Endothelial cell of umbilical vein (primary cell): ENCODE results near the gene MATCAP1. TPM values are rescaled to one million over a fixed set of nuclear protein-coding genes. Genes with fewer than 3 reads are reported as not detected.

Experiments used
- BruUV-seq: library from RNA; stranded (reverse); fragments of 400-500 nt; replicated peaks from 2 replicates; lab custom pipeline; 2021; lab: Mats Ljungman, UMichigan
- CTCF ChIA-PET: fragments of 300-600, 350-600 bp; sonication (Branson Sonifier 250); formaldehyde crosslinking; loops from one replicate; lab custom pipeline; 2021; ENCODE audit warnings: antibody characterized with exemption, inconsistent platforms; lab: Charles Lee
- POLR2A ChIA-PET: fragments of 300-600, 350-600 bp; sonication (Branson Sonifier 250); formaldehyde crosslinking; loops from one replicate; lab custom pipeline; 2021; ENCODE audit warnings: antibody characterized with exemption, inconsistent platforms; lab: Charles Lee
- DNase-seq: peaks from one replicate; pipeline ENCODE4 v3.0.0-alpha.2; 2011; ENCODE audit warnings: low read depth, low spot score
- FAIRE-seq: peaks from 2 replicates; lab custom pipeline; 2011; peaks lifted over from hg19 to GRCh38; lab: Jason Lieb, UNC
- H2AFZ ChIP-seq: 2 replicates; pipeline ENCODE4 v1.6.0; 2012; ENCODE audit warnings: low read depth, low read length, control low read depth, inconsistent platforms
- H3K27ac ChIP-seq: 2 replicates; pipeline ENCODE4 v1.5.1; 2011; ENCODE audit warnings: low read depth, mild to moderate bottlenecking, control low read depth, low read length, moderate library complexity; ENCODE audit not compliant: insufficient read depth
- H3K27me3 ChIP-seq, 2 experiments: 2 replicates each; pipeline versions ENCODE4 v1.6.0 to v1.6.1; 2011; ENCODE audit warnings: low read length in 2 of 2, mixed read lengths in 1 of 2; ENCODE audit not compliant: control insufficient read depth in 2 of 2, insufficient read depth in 2 of 2
- H3K36me3 ChIP-seq, 2 experiments: 2 replicates in 1 of 2; 3 replicates in 1 of 2; pipeline ENCODE4 v1.5.1; 2011; ENCODE audit warnings: low read length in 2 of 2, mild to moderate bottlenecking in 1 of 2, moderate library complexity in 1 of 2; ENCODE audit not compliant: control insufficient read depth in 2 of 2, insufficient read depth in 2 of 2; ENCODE audit errors: extremely low read depth in 1 of 2
- H3K4me1 ChIP-seq: 3 replicates; pipeline ENCODE4 v1.5.1; 2011; ENCODE audit warnings: mild to moderate bottlenecking, low read length; ENCODE audit not compliant: control insufficient read depth, insufficient read depth; ENCODE audit errors: extremely low read depth
- H3K4me2 ChIP-seq: 2 replicates; pipeline ENCODE4 v1.6.1; 2011; ENCODE audit warnings: low read length, control low read depth, mixed read lengths; ENCODE audit not compliant: insufficient read depth
- H3K4me3 ChIP-seq, 3 experiments: fragments of 200-600 bp in 1 of 3; sonication (generic), shearing (Covaris generic) in 1 of 3; replicated peaks in 1 of 3; 2 replicates each; pipeline ENCODE4 v1.5.1; 2011 to 2016; ENCODE audit warnings: control low read depth in 3 of 3, low read length in 3 of 3, mild to moderate bottlenecking in 2 of 3, inconsistent platforms in 1 of 3, low read depth in 1 of 3, moderate library complexity in 1 of 3; ENCODE audit not compliant: insufficient read depth in 1 of 3
- H3K79me2 ChIP-seq: 2 replicates; pipeline ENCODE4 v1.6.0; 2012; ENCODE audit warnings: low read length, inconsistent platforms; ENCODE audit not compliant: control insufficient read depth, insufficient read depth
- H3K9ac ChIP-seq: replicated peaks from 2 replicates; pipeline ENCODE3; 2011; ENCODE audit warnings: low read length, control low read depth; ENCODE audit not compliant: insufficient read depth; ENCODE audit errors: extremely low read depth
- H3K9me1 ChIP-seq: replicated peaks from 3 replicates; pipeline ENCODE4 v1.6.0; 2011; ENCODE audit warnings: mild to moderate bottlenecking, low read length; ENCODE audit not compliant: control insufficient read depth, insufficient read depth; ENCODE audit errors: extremely low read depth
- H3K9me3 ChIP-seq: replicated peaks from 2 replicates; pipeline ENCODE4 v1.5.1; 2012; ENCODE audit warnings: low read length, inconsistent platforms; ENCODE audit not compliant: control insufficient read depth, insufficient read depth
- H4K20me1 ChIP-seq: replicated peaks from 2 replicates; pipeline ENCODE3; 2011; ENCODE audit warnings: mild to moderate bottlenecking, low read length; ENCODE audit not compliant: control insufficient read depth, insufficient read depth; ENCODE audit errors: extremely low read depth
- CTCF ChIP-seq, 2 donors: IDR thresholded peaks; 1 replicate in 1 of 2; 2 replicates in 1 of 2; pipeline ENCODE4 v1.5.1; 2011; ENCODE audit warnings: low read length in 2 of 2, mild to moderate bottlenecking in 2 of 2, moderate library complexity in 2 of 2, control low read depth in 1 of 2, inconsistent platforms in 1 of 2, low read depth in 1 of 2; ENCODE audit not compliant: insufficient read depth in 1 of 2; ENCODE audit errors: extremely low read depth in 1 of 2
- EZH2 ChIP-seq: IDR thresholded peaks from 2 replicates; pipeline ENCODE4 v1.6.1; 2012; ENCODE audit warnings: borderline replicate concordance, low read depth, mild to moderate bottlenecking, moderate library complexity, low read length, inconsistent platforms; ENCODE audit not compliant: severe bottlenecking
- FOS ChIP-seq: IDR thresholded peaks from 2 replicates; pipeline ENCODE4 v1.6.1; 2011; ENCODE audit warnings: mild to moderate bottlenecking, low read length, moderate library complexity, borderline replicate concordance; ENCODE audit not compliant: insufficient read depth
- GATA2 ChIP-seq: IDR thresholded peaks from 2 replicates; pipeline ENCODE4 v1.7.0; 2011; ENCODE audit warnings: low read depth, mild to moderate bottlenecking, moderate library complexity, mixed read lengths, low read length; ENCODE audit not compliant: insufficient read length, insufficient read depth
- JUN ChIP-seq: IDR thresholded peaks from 2 replicates; pipeline ENCODE4 v1.6.1; 2011; ENCODE audit warnings: borderline replicate concordance, low read depth; ENCODE audit not compliant: insufficient read length, insufficient read depth
- MAX ChIP-seq: IDR thresholded peaks from 2 replicates; pipeline ENCODE4 v1.6.1; 2011; ENCODE audit not compliant: insufficient read depth, insufficient read length
- MYC ChIP-seq: IDR thresholded peaks from one replicate; pipeline ENCODE4 v1.6.1; 2011; ENCODE audit warnings: mild to moderate bottlenecking, low read depth, low read length
- POLR2A ChIP-seq: IDR thresholded peaks from 2 replicates; pipeline ENCODE4 v1.6.1; 2012; ENCODE audit warnings: low read depth, mild to moderate bottlenecking, control low read depth, low read length
- POLR2AphosphoS5 ChIP-seq: IDR thresholded peaks from 2 replicates; pipeline ENCODE4 v1.6.1; 2012; ENCODE audit warnings: low read depth, mild to moderate bottlenecking, control low read depth, low read length, moderate library complexity; ENCODE audit not compliant: insufficient read depth
- dilution Hi-C: fragments of 300-500 bp; cut with MboI; formaldehyde crosslinking; loops from one replicate; pipeline ENCODE4 v1.15.0; 2019; ENCODE audit warnings: low sequenced_read_pairs; ENCODE audit not compliant: extremely low pct_ligation_motif_present
- intact Hi-C: fragments of 100-400 bp; cut with micrococcal nuclease; formaldehyde crosslinking; loops from one replicate; pipeline ENCODE4 v1.10.0; 2022
- polyA plus RNA-seq, 4 experiments: library from polyadenylated mRNA; depleted of rRNA in 3 of 4; stranded (reverse) in 3 of 4; unstranded in 1 of 4; fragments of >200 nt; gene quantifications; 2 replicates each; pipeline versions ENCODE4 v1.2.1 to v1.2.3, GENCODE V29; 2011 to 2012; ENCODE audit warnings: missing spikeins in 1 of 4
- total RNA-seq: library from RNA; stranded (reverse); gene quantifications from 2 replicates; pipeline ENCODE4 v1.2.3, GENCODE V29; 2021

Gene MATCAP1
- total and polyA plus RNA-seq, 2 donors (not counting 3 experiments of a cell fraction or from before 2014, with no cell fraction given) = 44.5 to 53.3 TPM

DNA sequence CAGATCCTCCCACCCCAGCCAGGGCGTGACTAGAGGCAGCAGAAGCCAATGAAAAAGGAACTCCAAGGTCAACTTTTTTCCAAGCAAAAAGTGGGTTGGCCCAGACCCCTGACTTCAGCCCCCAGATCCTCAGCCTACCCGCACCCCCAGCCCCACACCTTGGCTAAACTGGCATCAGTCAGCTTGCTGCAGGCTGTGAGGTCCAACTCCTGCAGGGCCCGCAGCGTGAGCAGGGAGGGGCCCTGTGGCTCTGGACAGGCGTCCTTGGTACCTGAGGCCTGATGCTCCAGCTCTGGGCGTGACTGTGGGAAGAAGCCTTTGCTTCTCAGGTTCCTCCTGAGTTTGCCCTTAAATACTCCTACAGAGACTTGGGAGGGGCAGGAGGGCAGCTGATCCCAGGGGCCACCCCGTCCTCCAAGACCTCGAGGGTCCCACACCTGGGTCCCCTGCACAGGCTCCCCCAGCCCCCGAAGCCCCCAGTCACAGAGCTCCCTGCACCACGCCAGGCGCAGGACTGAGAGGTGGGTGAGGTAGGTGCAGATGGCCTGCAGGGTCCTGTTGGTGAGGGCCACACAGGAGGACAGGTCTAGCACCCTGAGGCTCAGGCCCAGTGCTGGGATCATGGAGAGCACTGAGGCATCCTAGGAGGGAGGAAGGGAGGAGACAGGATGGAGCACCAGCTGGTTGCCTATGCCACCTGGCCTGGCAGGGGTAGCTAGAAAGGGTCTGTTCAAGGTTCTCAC, 24.6 kb upstream of the MATCAP1 start:
- Histone ChIP-seq H3K27ac (no peak overlapping the region), H3K4me2 (no peak overlapping the region), H3K36me3 (peaks cover 0 to 10% of the 10 kb centered on the region in 2 experiments), H3K27me3 (no peaks in the 10 kb centered on the region), H4K20me1 (no peaks in the 10 kb centered on the region), H3K4me1 (peaks cover 5% of the 10 kb centered on the region), H3K9me3 (no peaks in the 10 kb centered on the region), H3K79me2 (no peaks in the 10 kb centered on the region), H2AFZ (no peak overlapping the region), H3K4me3 (no peak overlapping the region), H3K9me1 (no peaks in the 10 kb centered on the region), H3K9ac (no peak overlapping the region)
- TF ChIP-seq CTCF (IDR thresholded peaks at IDR 0.05; ENCODE audit: extremely low read depth in 1 of 2, insufficient read depth in 1 of 2, low read depth in 1 of 2, low read length in 2 of 2) = no peak
- TF ChIP-seq FOS = no peak
- TF ChIP-seq EZH2 = no peak
- TF ChIP-seq POLR2A = no peak
- no peak for TF ChIP-seq MAX
- no peak for TF ChIP-seq JUN
- TF ChIP-seq MYC = no peak
- TF ChIP-seq GATA2 = no peak
- TF ChIP-seq POLR2AphosphoS5 = no peak
- ChIA-PET CTCF (interaction anchor here (0.8 to 1.9 kb wide), 4 partner anchors 9 to 53 kb away, joined by 3 to 10 read pairs (median 3); partner anchors contain the start of gene ELMO3), POLR2A (no interaction called here)
- FAIRE-seq = no peak
- no peak for DNase-seq
- intact Hi-C loops (no loop called here), dilution Hi-C loops (no loop called here)
- no TSS peak for BruUV-seq
